Measurements from ENCODE around the gene CFDP1.

DNA sequence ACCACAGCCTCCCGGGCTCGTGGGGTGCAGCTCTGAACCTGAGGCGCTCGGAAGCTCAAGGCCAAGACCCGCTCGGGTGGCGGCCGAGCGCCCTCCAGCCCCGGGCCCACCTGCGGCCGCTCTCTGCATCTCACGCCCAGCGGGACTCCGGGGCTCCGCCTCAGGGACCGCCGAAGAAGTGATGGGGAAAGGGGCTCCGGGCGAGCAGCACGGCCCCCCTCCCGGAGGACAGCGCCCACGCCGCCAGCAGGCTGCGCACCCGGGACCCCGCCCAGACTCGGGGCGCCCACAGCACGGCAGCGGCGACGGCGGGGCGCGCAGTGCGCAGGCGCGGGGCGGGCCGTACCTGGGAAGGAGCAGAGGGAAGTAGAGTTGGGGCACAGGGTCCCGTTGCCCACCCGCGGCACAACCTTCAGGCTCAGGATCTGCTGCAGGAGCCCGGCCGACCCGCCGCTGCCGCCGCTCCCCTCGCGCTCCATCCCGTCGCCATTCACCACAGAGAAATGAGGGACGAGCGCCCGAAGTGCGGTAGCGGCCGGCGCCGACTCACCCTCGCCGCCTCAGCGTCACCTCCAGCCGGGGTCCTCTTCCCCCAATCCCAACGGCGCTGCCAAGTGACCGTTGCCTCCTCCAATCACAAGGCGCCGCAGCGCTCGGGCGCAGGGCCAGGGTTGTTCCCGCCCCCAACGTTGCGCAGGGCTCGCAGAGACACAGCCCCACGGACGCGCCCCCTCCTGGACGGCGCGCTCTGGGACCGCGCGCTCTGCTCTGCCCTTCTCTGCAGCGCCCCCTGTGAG, 31.0 kb upstream of the CFDP1 start, which contains the start of gene TMEM170A:
- TF ChIP-seq, protein P1, sequence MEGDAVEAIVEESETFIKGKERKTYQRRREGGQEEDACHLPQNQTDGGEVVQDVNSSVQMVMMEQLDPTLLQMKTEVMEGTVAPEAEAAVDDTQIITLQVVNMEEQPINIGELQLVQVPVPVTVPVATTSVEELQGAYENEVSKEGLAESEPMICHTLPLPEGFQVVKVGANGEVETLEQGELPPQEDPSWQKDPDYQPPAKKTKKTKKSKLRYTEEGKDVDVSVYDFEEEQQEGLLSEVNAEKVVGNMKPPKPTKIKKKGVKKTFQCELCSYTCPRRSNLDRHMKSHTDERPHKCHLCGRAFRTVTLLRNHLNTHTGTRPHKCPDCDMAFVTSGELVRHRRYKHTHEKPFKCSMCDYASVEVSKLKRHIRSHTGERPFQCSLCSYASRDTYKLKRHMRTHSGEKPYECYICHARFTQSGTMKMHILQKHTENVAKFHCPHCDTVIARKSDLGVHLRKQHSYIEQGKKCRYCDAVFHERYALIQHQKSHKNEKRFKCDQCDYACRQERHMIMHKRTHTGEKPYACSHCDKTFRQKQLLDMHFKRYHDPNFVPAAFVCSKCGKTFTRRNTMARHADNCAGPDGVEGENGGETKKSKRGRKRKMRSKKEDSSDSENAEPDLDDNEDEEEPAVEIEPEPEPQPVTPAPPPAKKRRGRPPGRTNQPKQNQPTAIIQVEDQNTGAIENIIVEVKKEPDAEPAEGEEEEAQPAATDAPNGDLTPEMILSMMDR (conservative IDR thresholded peaks at IDR 0.05; ENCODE audit: low read depth, low read length) = peak; percentile 100
- no peak for TF ChIP-seq EZH2 (IDR thresholded peaks at IDR 0.05; ENCODE audit: borderline replicate concordance, low read depth, low read length, poor library complexity, severe bottlenecking)
